22Rv1 (cell line): Measurements from ENCODE around the gene RAB7B.

ENCODE experiments used
- CTCF ChIP-seq: fragments of 450-650 bp; IDR thresholded peaks from 2 replicates; pipeline ENCODE4 v1.5.1; 2017; ENCODE audit warnings: mild to moderate bottlenecking
- ZFX ChIP-seq: fragments of 450-650 bp; IDR thresholded peaks from 2 replicates; pipeline ENCODE4 v1.6.1; 2017; ENCODE audit warnings: antibody characterized with exemption, borderline replicate concordance

GRCh38 chr1:205927676-205928075 is 75.5 kb downstream of the RAB7B start:
- TF ChIP-seq CTCF = no peak
- TF ChIP-seq ZFX = no peak
